HG03571 (cell line): ENCODE data around the gene EID3.

Experiments
- ATAC-seq: cut with Tn5 transposase; IDR thresholded peaks from one replicate; pipeline ENCODE4 v1.9.1; 2021; ENCODE audit not compliant: unreplicated experiment

The EID3 gene

GRCh38 chr12:104333692-104334255, 30.2 kb downstream of the EID3 start:
- ATAC-seq, result no peak

GRCh38 chr12:104334581-104334980, 31.0 kb downstream of the EID3 start:
- no peak for ATAC-seq

DNA sequence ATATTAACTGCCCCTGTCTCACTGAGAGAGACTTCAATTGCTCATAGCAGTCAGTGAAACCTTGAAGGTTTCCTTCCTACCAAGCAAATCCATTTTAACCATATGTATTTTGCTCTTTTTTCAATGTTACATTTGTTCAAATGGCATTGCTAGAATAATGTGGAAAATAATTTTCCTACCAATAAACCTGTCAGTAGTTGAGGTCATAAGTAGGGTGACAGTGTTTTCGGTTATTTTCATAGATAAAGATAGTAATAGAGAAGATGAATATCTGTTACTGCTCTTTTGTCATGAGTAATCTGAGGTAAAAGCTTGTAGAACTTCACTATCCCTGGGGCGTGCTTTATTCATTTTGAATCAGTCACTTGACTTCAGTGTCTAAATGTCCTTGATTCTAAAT, 32.6 kb downstream of the EID3 start:
- no peak for ATAC-seq

- no peak for ATAC-seq
Measured at GRCh38 chr12:104337030-104337558, 33.6 kb downstream of the EID3 start.

DNA sequence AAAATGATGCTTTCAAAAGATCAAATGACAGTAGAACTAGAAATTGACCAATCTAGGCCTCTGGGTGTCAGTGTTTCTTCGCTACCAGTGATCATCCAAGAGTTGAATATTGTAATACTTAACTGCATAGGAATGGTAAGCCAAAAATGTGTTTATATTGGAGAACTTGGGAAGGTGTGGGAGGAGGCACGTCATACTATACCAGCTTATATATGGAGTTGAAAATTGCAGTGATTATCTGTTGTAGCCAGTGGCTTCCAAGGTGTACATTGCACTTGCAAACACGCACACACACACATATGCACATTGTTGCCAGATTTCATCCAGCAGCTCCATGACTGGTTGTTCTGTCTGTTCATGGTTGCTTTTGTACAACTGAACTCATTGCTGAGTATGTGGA, 36.1 kb downstream of the EID3 start:
- no peak for ATAC-seq

- ATAC-seq, result no peak
Measured at GRCh38 chr12:104340177-104340576, 36.6 kb downstream of the EID3 start.

- no peak for ATAC-seq
Measured at GRCh38 chr12:104340925-104341611, 37.5 kb downstream of the EID3 start.

GRCh38 chr12:104342147-104342546, 38.6 kb downstream of the EID3 start:
- ATAC-seq, result no peak

GRCh38 chr12:104342635-104343249, 39.2 kb downstream of the EID3 start:
- ATAC-seq, result no peak

DNA sequence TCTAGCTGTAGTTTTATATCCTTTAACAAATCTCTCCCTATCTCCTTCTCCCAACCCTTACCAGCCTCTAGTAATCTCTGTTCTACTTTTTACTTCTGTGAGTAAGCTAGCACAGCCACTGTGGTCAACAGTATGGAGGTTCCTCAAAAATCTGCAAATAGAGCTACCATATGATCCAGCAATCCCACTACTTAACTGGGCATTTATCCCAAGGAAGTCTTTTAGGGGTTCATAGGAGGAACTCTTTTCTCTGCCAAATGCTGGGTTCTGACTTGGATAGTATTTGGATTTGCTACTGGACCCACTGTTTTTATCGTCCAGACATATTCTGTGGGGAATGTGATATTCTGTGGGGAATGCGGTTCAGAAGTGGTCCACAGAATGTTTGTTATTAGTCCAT, 41.1 kb downstream of the EID3 start:
- ATAC-seq, result no peak

GRCh38 chr12:104345234-104346066, 41.9 kb downstream of the EID3 start:
- ATAC-seq, result no peak

DNA sequence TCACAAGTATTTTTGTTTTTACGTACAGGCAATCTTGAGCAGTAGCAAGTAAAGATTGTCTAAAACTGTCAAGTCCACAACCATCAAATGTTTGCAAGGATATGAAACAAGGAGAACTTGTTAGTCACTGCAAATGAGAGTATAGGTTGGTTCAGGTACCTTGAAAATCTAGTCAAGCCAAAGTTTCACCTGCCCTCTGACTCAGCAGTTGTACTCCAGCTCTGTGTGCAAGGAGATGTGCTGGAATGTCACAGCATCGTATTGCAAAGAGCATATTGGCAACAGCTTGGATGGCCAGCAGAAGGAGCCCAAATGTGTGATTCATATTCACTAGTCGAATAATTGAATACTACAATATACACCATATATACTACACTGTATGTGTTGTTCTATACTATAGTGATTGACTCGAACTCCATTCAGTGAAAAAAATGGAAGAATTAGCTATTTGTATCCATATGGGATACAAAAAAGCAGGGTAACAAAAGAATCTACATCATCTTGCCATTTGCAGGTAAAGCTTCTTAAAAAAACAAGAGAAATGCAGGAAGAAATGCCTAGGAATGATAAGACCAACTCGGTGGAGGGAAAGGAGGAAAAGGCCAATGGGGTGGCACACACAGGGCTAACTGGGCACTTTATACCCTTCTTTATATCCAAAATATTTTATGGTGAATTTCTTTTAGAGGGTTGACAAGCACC, 44.0 kb downstream of the EID3 start:
- no peak for ATAC-seq

GRCh38 chr12:104348283-104348993, 44.9 kb downstream of the EID3 start:
- no peak for ATAC-seq

DNA sequence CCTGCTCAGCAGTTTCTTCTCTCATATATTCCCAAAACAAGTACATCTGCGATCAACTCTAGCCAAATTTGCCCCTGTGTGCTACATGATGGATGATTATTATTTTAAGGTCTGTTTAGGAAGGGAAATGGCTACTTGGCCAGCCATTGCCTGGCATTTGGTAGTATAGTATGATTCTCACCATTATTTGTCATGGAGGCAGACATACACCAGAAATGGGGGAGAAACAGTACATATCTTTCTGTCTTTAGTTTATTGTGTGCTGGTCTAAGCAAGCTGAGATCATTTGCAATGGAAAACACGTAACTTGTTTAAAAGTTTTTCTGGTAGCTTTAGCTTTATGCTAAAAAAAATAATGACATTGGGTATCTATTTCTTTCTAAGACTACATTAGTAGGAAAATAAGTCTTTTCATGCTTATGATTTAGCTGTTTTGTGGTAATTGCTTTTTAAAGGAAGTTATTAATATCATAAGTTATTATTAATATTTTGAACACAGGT, 45.5 kb downstream of the EID3 start:
- no peak for ATAC-seq

DNA sequence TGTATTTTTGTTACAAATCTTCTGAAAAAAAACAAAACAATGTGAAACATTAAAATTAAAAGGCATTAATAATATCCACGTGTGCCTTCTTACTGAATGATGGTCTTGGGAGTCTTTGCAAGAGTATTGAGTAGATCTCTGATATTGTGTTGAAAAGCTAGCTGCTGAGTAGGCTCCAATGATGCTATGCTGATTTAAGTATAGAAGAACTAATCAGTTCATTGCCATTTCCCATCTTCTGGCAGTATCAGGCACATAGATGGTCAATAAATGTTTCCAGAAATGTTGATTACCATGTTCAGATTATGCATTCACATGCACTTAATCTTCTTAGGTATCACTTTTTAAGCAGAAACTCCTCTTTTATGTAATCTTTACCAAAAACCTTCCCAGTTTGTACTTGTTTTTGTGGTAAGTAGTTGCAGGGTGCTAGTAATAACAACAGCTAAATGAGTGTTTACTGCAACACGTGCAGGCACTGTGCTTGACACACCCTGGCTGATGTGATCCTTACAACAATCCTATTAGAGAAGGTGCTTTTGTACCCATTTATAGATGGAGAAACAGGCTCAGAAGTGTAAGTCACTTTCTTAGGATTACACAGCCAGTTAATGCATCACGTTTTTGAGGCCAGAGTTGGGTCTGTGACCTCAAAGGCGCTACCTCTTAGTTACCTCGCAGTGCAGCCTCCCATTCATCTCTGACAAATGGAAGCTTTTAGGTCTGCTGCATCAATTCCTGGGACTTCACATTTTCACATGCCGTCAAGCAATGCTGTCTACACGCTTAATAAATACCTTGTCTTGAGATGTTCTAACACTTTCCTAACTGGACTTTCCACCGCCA, 46.9 kb downstream of the EID3 start:
- ATAC-seq, result no peak

DNA sequence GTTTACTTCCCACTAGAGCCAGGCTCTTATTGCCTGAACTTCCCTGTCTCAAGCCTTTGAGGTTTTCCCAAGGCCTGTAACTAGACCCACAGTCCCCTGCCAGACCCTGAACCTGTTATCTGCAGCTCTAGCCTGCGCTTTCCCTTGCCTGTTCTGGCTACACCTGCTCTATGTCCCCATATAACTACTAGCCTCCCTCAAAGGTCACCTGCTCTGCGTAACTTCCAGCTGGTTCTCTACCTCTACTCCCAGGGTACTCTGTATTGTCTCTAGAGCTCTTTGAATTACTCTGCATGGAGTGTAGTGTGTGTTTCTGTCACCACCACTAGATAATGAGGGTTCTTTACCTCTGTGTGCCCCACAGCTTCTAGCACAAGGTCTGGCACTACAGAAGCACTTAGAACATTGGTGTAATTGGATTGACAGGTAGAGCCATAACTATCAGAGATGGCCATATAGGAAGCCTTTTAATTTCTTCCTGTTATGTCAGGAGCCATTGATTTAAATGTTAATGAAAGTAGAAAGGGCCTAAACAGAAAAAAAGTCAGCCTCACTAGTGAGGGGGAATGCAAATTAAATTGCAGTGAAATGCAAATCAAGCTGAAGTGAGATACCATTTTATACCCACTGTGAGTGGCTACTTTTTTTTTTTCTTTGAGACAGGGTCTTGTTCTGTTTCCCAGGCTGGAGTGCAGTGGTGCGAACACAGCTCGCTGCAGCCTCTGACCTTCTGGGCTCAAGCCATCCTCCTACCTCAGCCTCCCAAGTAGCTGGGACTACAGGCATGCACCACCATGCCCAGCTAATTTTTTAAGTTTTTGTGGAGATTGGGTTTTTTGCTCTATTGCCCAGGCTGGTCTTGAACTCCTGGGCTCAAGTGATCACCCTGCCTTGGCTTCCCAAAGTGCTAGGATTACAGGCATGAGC, 47.8 kb downstream of the EID3 start:
- no peak for ATAC-seq

DNA sequence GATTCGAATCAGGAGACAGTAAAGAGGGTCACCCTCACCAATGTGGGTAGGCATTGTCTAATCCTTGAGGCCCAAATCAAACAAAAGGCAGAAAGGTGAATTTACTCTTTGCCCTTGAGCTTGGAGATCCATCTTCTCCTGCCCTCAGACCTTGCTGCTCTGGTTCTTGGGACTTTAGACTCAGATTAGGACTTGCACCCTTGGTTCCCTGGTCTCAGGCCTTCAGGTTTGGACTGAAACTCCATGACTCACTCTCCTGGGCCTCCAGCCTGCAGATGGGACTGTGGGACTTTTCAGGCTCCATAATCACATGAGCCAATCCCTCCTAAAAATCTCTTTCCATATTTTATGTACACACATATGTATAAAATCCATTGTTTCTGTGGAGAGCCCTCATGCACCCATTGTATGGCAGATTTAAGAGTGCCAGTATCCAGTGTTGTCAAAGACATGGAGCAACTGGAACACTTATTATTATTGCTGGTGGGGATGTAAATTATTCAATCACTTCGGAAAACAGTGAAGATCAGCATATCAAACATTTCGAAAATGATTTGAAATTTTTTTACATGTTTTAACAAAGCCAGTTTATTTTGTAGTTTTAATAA, 48.7 kb downstream of the EID3 start:
- ATAC-seq, result no peak
